ENCODE measurements around the gene PSMA6. TPM values are rescaled to one million over a fixed set of nuclear protein-coding genes. Genes with fewer than 3 reads are reported as not detected.

PSMA6 gene
- total RNA-seq, 6 experiments from 2014 or later = 186 to 233 (median 222) TPM

- no peaks in the 10 kb centered on the region for H3K9me3 Mint-ChIP-seq
- H3K27me3 Mint-ChIP-seq (ENCODE audit: insufficient read depth) = no peaks in the 10 kb centered on the region
- H3K36me3 Mint-ChIP-seq (ENCODE audit: low read depth) = peaks cover 18% of the 10 kb centered on the region
- no peak for TF ChIP-seq CTCF (IDR thresholded peaks at IDR 0.05)
- no peak for DNase-seq
- H3K27ac Mint-ChIP-seq = no peak overlapping the region
- H3K4me1 Mint-ChIP-seq (ENCODE audit: low read depth) = peaks cover 30% of the 10 kb centered on the region
- no peak overlapping the region for H3K4me3 Mint-ChIP-seq
Observed at GRCh38 chr14:35289623-35290022, 2.6 kb upstream of the PSMA6 start.

- peak overlapping the region; percentile 99 for H3K4me3 Mint-ChIP-seq
- peaks cover 26% of the 10 kb centered on the region for H3K4me1 Mint-ChIP-seq (ENCODE audit: low read depth)
- H3K36me3 Mint-ChIP-seq (ENCODE audit: low read depth) = peaks cover 18% of the 10 kb centered on the region
- no peaks in the 10 kb centered on the region for H3K9me3 Mint-ChIP-seq
- H3K27me3 Mint-ChIP-seq (ENCODE audit: insufficient read depth) = no peaks in the 10 kb centered on the region
- no peak for TF ChIP-seq CTCF (IDR thresholded peaks at IDR 0.05)
- no peak for DNase-seq
- H3K27ac Mint-ChIP-seq = peak overlapping the region; percentile 96
Observed at GRCh38 chr14:35292770-35293561, 784 bp downstream of the PSMA6 start.

GRCh38 chr14:35295845-35296161, 3.6 kb downstream of the PSMA6 start:
- peaks cover 44% of the 10 kb centered on the region for H3K4me1 Mint-ChIP-seq (ENCODE audit: low read depth)
- no peak overlapping the region for H3K27ac Mint-ChIP-seq
- TF ChIP-seq CTCF (IDR thresholded peaks at IDR 0.05) = no peak
- no peak for DNase-seq
- H3K27me3 Mint-ChIP-seq (ENCODE audit: insufficient read depth) = no peaks in the 10 kb centered on the region
- H3K4me3 Mint-ChIP-seq = no peak overlapping the region
- peaks cover 25% of the 10 kb centered on the region for H3K36me3 Mint-ChIP-seq (ENCODE audit: low read depth)
- no peaks in the 10 kb centered on the region for H3K9me3 Mint-ChIP-seq

GRCh38 chr14:35296545-35296944, 4.4 kb downstream of the PSMA6 start:
- TF ChIP-seq CTCF (IDR thresholded peaks at IDR 0.05) = no peak
- Mint-ChIP-seq H3K36me3 (ENCODE audit: low read depth) (peaks cover 25% of the 10 kb centered on the region), H3K4me3 (no peak overlapping the region), H3K27ac (no peak overlapping the region), H3K9me3 (no peaks in the 10 kb centered on the region), H3K4me1 (ENCODE audit: low read depth) (peaks cover 48% of the 10 kb centered on the region), H3K27me3 (ENCODE audit: insufficient read depth) (no peaks in the 10 kb centered on the region)
- DNase-seq = no peak

- DNase-seq = no peak
- H3K36me3 Mint-ChIP-seq (ENCODE audit: low read depth) = peaks cover 26% of the 10 kb centered on the region
- H3K4me1 Mint-ChIP-seq (ENCODE audit: low read depth) = peaks cover 54% of the 10 kb centered on the region
- no peaks in the 10 kb centered on the region for H3K9me3 Mint-ChIP-seq
- no peak for TF ChIP-seq CTCF (IDR thresholded peaks at IDR 0.05)
- H3K27ac Mint-ChIP-seq = no peak overlapping the region
- H3K4me3 Mint-ChIP-seq = no peak overlapping the region
- no peaks in the 10 kb centered on the region for H3K27me3 Mint-ChIP-seq (ENCODE audit: insufficient read depth)
Observed at GRCh38 chr14:35297706-35298105, 5.5 kb downstream of the PSMA6 start.

Data from HFFc6 (cell line).